ENCODE results near the gene INTS2.
"Not testable (repeated sequence)": the region's sequence is repeated elsewhere in the genome, so short reads cannot be mapped to it uniquely, and the experiment has no call there.

Gene INTS2

DNA sequence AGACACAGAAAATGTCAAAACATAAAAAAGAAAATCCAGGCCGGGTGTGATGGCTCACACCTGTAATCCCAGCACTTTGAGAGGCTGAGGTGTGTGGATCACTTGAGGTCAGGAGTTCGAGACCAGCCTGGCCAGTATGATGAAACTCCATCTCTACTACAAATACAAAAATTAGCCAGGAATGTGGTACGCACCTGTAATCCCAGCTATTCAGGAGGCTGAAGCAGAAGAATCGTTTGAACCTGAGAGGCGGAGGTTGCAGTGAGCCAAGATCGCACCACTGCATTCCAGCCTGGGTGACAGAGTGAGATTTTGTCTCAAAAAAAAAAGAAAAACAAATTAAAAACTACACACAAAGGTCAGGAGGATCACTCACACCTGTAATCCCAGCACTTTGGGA, 40.0 kb downstream of the INTS2 start:
- DNase-seq (ENCODE audit: low spot score), result not testable (repeated sequence)

DNA sequence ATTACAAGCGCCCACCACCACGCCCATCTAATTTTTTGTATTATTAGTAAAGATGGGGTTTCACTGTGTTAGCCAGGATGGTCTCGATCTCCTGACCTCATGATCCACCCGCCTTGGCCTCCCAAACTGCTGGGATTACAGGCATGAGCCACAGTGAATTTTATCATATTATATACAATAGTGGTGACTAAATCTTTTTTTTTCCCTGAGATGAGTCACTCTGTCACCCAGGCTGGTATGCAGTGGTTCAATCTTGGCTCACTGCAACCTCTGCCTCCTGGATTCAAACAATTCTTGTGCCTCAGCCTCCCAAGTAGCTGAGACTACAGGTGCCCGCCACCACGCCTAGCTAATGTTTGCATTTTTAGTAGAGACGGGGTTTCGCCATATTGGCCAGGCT, 41.9 kb downstream of the INTS2 start:
- DNase-seq (ENCODE audit: low spot score), result not testable (repeated sequence)

- no peak for DNase-seq (ENCODE audit: low spot score)
These were observed 42.9 kb downstream of the INTS2 start for GRCh38 chr17:61884864-61885263.

GRCh38 chr17:61880589-61881102, 47.1 kb downstream of the INTS2 start:
- no peak for DNase-seq (ENCODE audit: low spot score)

DNA sequence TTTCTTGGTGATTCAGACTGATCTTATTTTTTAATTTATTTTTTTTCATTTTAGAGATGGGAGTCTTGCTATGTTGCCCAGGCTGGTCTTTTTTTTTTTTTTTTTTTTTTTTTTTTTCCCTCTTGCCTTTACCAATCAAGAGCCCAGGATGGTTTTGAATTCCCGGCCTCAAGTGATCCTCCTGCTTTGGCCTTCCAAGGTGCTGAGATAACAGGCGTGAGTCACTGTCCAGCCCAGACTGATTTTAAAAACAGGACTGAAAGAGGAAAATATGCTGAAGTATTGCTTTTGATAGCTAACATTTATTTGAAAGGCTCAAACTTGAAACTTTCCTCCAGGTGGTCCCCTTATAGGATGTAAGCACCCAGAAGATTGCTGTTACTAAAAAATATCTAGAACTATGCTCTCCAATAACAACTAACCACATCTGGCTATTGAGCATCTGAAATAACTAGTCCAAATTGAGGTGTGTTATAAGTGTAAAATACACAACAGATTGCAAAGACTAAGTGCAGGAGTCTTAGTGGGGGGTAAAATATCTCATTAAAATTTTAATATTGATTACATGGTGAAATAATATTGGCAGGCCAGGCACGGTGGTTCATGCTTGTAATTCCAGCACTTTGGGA, 48.7 kb downstream of the INTS2 start:
- no peak for DNase-seq (ENCODE audit: low spot score)

DNA sequence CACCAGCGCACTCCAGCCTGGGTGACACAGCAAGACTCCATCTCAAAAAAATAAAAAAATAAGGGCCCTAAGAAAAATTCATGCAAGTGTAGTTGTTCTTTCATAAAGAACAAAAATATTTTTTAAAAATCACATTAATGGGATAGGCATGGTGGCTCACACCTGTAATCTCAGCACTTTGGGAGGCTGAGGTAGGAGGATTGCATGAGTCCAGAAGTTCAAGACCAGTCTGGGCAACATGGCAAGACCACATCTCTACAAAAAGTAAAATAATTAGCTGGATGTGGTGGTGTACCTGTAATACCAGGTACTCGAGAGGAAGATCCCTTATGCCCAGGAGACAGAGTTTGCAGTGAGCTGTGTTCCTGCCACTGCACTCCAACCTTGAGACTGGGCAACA, 49.3 kb downstream of the INTS2 start:
- no peak for DNase-seq (ENCODE audit: low spot score)

GRCh38 chr17:61877837-61878236, 49.9 kb downstream of the INTS2 start:
- no peak for DNase-seq (ENCODE audit: low spot score)

GRCh38 chr17:61875804-61876203, 52.0 kb downstream of the INTS2 start:
- DNase-seq (ENCODE audit: low spot score), result no peak

- DNase-seq (ENCODE audit: low spot score), result no peak
These were observed 52.5 kb downstream of the INTS2 start for GRCh38 chr17:61875285-61875684.

DNA sequence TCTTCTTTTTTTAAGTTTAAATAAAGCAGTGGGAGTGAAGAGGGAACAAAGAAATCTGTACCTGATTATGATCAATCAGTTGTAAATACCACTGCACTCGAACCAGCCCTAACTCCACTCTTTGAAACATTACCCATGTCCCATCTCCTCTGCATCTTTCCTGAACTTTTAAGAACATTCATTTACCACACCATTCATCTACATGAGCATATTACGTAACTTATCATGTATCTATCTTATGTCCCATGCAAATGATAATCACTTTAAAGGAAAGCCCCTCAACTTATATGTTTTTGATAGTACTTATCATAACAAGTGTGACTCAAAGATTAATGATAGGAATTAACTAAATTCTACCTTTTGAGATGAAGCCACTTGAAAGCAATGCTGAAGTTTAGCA, 53.7 kb downstream of the INTS2 start:
- no peak for DNase-seq (ENCODE audit: low spot score)

GRCh38 chr17:61872099-61872498, 55.7 kb downstream of the INTS2 start:
- DNase-seq (ENCODE audit: low spot score), result no peak

GRCh38 chr17:61869138-61869537, 58.6 kb downstream of the INTS2 start:
- DNase-seq (ENCODE audit: low spot score), result no peak

DNA sequence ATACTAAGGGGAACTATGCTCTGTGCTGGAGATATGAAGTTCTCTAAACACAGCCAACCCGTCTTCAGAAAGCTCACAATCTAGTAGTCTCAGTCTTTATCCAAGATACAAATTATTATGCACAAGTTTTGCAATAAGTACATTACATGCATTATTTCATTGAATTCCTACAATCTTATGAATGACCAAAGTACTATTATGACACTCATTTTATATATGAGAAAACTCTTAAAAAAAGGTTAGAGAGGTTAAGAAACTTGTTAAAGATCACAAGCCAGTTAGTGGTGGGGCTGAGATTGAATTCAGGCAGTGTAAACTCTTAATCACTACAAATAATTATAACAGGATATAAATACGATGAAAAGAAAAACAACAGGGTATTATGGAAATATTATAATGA, 59.7 kb downstream of the INTS2 start:
- no peak for DNase-seq (ENCODE audit: low spot score)

- DNase-seq (ENCODE audit: low spot score), result no peak
These were observed 60.7 kb downstream of the INTS2 start for GRCh38 chr17:61867033-61867432.

- DNase-seq (ENCODE audit: low spot score), result no peak
These were observed 64.0 kb downstream of the INTS2 start for GRCh38 chr17:61863801-61864126.

- peak; percentile 86 for DNase-seq (ENCODE audit: low spot score)
These were observed 64.6 kb downstream of the INTS2 start, which contains the start of gene BRIP1 for GRCh38 chr17:61862975-61863800. BRIP1 (minus strand) TSS chr17:61863528; CDS start chr17:61861539, 1,989 bp downstream.

GRCh38 chr17:61862105-61862574, 65.6 kb downstream of the INTS2 start:
- DNase-seq (ENCODE audit: low spot score), result no peak

- not testable (repeated sequence) for DNase-seq (ENCODE audit: low spot score)
These were observed 67.4 kb downstream of the INTS2 start for GRCh38 chr17:61860397-61860796.

GRCh38 chr17:61856035-61856434, 71.7 kb downstream of the INTS2 start:
- no peak for DNase-seq (ENCODE audit: low spot score)

GRCh38 chr17:61852857-61853256, 74.9 kb downstream of the INTS2 start:
- no peak for DNase-seq (ENCODE audit: low spot score)

- DNase-seq (ENCODE audit: low spot score), result no peak
These were observed 78.1 kb downstream of the INTS2 start for GRCh38 chr17:61849674-61850073.

DNA sequence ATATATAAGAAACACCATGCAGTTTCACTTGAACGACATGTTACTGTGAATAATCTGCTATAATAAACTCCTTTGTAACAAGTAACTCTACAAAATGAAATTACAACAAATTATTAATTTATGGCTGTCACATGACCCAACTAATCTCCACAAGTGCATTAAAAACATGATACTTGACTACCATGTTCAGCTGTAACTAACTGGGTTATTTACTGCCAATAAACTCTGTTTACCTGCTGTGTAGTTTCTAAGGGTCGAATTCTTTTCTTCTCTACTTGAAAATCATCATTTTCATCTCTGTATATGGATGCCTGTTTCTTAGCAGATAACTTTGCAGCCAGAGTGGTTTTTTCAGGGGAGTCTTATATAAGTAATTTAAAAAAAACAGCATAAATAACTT, 78.9 kb downstream of the INTS2 start:
- DNase-seq (ENCODE audit: low spot score), result no peak

DNA sequence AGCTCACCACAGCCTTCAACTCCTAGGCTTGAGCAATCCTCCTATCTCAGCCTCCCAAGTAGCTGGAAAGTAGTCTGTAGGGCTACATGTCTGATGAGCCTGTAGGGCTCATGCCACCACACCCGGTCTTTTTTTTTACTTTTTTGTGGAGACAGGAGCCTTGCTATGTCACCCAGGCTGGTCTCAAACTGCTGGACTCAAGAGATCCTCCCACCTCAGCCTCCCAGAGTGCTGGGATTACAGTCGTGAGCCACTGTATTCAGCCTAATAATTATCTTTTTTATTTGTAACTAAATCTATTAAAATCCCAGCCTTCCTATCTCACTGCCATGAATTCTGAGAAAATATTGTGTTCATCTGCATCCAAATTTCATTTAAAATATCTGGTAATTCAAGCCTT, 79.5 kb downstream of the INTS2 start:
- no peak for DNase-seq (ENCODE audit: low spot score)
